Superior temporal gyrus (tissue), 1 donor: ENCODE measurements around the gene ANAPC2.

Experiments used
- DNase-seq: peaks from one replicate; pipeline ENCODE4 v3.0.0-alpha.2; 2016; ENCODE audit errors: extremely low spot score

ANAPC2 gene

DNA sequence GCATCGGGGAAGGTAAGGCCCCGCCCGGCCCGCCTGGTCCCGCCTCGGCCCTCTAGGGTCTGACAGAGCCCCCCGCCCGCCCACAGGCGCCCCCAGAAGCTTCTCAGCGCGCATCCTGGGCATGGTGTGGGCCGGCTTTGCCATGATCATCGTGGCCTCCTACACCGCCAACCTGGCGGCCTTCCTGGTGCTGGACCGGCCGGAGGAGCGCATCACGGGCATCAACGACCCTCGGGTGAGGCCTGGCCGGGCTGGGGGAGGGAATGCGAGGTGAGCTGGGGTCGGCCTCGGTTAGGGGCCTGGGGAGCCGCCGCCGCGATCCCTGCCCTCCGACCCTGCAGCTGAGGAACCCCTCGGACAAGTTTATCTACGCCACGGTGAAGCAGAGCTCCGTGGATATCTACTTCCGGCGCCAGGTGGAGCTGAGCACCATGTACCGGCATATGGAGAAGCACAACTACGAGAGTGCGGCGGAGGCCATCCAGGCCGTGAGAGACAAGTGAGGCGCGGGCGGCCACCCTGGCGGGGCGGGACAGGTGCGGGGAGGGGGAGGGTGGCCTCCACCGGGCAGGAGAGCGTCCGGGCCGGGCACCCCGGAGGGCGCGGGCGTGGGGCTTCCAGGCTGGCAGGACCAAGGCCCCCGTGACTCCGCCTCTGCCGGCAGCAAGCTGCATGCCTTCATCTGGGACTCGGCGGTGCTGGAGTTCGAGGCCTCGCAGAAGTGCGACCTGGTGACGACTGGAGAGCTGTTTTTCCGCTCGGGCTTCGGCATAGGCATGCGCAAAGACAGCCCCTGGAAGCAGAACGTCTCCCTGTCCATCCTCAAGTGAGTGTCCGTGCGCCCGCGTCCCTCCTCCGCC, 25.6 kb downstream of the ANAPC2 start:
- DNase-seq: no peak

DNA sequence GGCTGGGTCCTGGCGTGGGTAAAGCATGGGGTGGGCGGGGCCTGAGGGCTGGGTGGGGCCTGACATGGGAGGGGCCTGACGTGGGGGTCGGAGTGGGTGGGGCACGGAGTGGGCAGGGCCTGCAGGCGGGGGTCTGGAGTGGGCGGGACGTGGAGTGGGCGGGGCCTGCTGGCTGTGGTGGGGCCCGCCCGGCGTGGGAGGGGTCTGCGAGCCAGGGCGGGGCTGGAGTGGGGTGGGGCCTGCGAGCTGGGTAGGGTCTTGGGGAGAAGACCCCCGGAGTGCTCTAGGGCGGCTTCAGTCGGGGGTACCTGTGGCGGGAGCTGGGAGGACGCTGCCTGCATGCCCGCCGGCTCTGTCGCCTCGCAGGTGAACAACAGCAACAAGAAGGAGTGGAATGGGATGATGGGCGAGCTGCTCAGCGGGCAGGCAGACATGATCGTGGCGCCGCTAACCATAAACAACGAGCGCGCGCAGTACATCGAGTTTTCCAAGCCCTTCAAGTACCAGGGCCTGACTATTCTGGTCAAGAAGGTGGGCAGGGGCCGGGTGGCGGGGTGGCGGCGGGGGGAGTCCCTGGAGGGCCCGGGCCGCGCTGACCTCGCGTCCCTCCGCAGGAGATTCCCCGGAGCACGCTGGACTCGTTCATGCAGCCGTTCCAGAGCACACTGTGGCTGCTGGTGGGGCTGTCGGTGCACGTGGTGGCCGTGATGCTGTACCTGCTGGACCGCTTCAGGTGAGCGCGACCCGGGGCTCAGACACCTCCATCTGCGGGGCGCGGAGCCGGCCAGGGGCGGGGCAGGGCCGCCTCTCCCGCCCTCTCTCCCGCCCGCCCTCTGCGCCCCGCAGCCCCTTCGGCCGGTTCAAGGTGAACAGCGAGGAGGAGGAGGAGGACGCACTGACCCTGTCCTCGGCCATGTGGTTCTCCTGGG, 26.5 kb downstream of the ANAPC2 start:
- DNase-seq: no peak

DNA sequence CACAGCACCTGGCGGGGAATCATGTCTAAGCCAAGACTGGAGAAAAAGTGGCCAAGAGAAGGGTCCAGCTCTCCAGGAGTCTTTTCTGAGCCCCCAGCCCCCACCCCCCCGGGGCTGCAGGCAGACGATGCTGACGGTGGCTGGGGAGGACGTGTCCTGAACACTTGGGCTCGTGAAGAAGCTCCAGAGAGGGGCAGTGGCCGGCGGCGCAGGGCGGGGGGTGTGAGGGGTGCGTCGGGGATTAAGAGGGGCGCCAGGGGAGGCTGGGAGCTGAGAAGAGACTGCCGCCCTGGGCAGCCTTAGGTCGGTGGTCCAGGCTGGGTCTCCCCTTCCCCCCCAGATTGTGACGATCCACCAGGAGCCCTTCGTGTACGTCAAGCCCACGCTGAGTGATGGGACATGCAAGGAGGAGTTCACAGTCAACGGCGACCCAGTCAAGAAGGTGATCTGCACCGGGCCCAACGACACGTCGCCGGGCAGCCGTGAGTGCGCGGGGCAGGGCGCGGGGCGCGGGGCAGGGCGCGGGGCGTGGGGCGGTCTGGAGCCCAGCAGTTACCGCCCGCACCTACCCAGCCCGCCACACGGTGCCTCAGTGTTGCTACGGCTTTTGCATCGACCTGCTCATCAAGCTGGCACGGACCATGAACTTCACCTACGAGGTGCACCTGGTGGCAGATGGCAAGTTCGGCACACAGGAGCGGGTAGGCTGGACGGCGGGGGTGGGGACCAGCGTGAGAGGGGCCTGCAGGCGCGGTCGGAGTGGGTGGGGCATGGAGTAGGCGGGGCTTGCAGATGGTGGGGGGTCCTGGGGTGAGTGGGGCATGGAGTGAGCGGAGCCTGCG, 27.4 kb downstream of the ANAPC2 start:
- no peak for DNase-seq

DNA sequence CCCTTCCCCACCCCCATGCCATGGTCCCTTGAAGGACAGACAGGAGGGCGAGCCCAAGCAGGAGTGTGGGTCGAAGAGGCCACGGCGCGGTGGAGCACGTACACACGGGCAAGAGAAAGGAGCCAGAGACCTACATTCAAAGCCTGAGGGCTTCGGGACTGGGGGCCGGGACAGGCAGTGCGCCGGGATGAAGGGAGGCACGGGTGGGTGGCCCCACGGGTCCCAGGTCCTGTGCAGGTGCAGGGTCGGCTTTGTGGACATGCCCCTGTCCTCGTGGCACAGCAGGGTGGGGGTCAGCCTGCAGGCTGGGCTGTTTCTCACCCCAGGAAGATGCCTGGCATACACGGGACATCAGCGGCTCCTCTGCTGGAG, 28.3 kb downstream of the ANAPC2 start:
- no peak for DNase-seq

DNA sequence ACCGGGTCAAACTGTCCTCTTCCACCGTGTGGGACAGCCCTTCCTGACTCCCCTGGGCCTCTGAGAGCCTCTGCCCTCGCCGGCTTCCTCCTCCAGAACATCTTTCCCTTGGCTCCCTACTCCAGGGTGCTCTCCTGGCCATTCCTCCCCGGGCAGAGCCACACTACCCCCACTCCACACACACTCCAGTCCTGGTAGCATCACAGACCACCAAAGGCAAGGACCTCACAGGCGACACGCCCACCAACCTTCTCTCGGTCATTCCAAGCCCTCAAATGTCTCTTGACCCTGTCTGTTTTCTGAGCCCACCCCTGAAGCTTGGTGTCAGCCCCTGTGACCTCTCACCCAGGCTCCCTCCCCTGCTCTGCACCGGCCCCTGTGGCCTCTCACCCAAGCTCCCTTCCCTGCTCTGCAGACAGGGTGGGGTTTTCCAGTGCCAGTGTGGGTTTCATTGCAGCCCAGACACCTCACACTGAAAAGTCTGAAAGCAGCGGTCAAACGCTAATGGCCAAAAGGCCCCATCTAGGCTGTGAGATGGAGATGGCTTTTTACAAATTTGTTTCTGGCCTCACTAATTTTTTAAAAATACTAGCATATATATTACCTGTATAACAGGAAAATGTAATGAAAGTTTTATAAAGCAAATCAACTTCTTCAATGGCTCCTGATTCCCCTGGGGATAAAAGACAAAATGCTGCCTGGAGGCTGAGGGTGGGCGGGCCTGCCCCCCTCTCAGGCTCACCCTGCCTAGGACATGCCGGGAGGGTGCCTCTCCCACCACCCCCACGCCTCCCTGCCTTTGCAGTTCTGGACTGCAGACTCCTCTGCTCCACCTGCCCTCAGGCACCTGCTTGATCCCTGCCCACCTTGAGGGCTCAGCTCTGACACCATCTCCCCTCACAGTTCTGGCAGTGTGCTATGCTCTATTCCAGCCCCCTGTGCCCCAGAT, 29.0 kb downstream of the ANAPC2 start:
- no peak for DNase-seq

DNA sequence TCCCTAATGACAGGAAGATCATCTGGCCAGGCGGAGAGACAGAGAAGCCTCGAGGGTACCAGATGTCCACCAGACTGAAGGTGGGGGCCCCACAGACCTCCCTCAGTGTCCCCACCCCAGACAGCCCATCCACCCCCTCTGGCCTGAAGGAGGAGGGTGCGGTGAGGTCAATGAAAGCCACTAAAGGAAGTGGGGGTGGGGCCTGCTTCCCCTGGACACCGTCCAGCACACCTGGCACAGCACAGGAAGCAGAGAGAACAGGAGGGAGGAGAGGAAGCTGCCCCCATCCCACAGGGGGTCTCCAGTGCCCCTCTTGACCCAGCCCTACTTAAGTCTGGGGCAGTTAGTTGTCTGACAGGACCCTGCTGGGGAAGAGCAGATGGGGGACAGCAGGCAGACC, 29.7 kb downstream of the ANAPC2 start:
- DNase-seq: no peak

DNA sequence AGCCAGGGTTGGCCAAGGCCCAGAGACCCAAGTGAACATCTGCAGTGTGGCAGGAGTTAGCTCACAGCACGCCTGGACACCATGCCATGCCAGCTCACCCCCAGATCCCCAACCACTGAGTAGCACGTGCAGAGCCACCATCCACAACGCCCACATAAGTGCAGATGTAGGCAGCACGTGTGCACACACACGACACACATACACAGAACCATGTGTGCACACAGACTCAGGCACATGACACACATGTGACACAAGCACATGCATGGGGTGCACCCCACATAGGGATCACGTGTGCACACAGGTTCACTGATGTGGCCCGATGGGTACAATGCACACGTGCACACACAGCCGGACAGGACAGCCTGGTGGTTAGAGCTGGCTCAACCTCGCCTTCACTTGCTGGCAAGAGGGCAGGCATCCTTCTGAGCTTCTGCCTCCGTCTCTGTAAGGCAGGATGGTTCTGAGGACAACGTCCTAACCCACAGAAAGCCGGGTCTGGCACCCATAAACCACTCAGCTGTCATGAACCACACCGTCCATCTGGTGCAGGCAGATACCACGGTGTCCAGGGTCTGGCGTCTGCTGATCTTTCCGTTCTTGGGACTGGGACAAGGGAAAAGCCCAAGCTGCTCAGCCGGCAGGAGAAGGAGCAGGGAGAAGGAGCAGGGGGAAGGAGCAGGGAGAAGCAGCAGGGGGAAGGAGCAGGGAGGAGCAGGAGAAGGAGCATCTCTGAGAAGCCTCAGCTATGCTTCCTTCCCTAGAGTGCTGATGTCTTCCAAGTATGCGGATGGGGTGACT, 30.5 kb downstream of the ANAPC2 start:
- DNase-seq: no peak

DNA sequence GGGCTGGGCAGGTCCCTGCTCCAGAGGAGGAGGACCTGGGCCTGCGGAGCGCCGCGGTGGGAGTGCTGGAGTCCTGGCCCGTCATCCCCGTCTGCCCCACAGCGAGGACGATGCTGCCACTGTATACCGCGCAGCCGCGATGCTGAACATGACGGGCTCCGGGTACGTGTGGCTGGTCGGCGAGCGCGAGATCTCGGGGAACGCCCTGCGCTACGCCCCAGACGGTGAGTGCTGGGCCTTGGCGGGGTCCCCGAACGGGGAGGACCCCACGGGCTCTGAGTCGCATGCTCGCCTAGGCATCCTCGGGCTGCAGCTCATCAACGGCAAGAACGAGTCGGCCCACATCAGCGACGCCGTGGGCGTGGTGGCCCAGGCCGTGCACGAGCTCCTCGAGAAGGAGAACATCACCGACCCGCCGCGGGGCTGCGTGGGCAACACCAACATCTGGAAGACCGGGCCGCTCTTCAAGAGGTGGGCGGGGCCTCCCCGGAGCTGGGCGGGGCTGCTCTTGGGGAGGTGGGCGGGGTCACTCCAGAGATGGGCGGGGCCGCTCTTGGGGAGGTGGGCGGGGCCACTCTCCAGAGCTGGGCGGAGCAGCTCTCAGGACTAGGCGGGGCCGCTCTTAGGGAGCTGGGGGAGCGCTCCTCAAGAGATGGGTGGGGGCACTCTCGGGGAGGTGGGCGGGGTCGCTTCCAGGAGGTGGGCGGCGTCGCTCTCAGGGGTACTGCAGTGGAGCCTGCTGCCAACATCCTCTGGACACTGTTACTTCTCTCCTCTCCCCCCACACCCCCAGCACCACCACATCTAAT, 31.6 kb downstream of the ANAPC2 start:
- DNase-seq: no peak

DNA sequence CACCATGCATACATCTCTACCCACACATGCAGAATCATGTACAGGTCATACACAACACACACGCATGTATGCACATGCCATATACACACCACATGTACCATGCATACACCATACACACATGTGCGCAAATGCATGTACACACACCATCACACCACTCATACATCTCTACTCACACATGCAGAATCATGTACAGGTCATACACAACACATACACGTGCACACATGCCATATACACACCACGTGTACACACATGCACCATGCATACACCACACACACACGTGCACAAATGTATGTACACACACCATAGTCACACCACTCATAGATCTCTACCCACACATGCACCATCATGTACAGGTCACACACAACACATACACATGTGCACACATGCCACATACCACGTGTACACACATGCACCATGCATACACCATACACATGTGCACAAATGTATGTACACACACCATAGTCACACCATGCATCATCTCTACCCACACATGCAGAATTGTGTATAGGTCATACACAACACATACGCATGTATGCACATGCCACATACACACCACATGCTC, 35.4 kb downstream of the ANAPC2 start:
- DNase-seq: no peak

DNA sequence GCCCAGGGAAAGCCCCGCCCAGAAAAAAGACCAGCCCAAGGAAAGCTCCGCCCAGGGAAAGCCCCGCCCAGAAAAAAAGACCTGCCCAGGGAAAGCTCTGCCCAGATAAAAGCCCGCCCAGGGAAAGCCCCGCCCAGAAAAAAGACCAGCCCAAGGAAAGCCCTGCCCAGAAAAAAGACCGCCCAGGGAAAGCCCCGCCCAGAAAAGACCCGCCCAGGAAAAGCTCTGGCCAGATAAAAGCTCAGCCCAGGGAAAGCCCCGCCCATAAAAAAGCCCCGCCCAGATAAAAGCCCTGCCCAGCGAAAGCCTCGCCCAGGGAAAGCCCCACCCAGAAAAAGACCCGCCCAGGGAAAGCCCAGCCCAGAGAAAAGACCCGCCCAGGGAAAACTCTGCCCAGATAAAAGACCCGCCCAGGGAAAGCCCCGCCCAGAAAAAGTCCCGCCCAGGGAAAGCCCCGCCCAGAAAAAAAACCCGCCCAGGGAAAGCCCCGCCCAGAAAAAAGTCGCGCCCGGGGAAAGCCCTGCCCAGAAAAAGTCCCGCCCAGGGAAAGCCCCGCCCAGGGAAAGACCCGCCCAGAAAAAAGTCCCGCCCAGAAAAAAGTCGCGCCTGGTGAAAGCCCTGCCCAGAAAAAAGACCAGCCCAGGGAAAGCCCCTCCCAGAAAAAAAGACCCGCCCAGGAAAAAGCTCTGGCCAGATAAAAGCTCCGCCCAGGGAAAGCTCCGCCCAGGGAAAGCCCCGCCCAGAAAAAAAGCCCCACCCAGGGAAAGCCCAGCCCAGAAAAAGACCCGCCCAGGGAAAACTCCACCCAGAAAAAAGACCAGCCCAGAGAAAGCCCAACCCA, 37.5 kb downstream of the ANAPC2 start:
- DNase-seq: no peak

DNA sequence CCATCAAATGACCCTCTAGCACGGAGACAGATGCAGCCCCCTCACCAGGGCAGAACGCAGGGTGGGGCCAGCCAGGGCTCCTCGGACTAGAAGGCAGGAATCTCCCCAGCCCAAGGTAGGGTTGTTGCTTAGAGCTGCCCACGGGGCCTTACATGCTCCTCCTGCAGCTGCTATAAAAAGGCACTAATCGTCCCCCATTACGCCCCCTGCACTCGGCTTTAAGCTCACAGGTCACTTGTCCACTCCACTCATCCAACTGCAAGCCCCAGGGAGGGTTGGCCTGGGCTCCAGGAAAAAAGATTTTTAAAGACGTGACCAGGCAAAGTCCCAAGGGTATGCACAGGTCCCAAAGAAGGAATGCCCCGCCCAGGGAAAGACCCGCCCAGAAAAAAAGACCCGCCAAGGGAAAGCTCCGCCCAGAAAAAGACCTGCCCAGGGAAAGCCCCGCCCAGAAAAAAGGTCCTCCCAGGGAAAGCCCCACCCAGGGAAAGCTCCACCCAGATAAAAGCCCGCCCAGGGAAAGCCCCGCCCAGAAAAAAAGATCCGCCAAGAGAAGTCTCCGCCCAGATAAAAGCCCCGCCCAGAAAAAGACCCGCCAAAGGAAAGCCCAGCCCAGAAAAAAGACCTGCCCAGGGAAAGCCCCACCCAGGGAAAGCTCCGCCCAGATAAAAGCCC, 38.3 kb downstream of the ANAPC2 start:
- DNase-seq: no peak

DNA sequence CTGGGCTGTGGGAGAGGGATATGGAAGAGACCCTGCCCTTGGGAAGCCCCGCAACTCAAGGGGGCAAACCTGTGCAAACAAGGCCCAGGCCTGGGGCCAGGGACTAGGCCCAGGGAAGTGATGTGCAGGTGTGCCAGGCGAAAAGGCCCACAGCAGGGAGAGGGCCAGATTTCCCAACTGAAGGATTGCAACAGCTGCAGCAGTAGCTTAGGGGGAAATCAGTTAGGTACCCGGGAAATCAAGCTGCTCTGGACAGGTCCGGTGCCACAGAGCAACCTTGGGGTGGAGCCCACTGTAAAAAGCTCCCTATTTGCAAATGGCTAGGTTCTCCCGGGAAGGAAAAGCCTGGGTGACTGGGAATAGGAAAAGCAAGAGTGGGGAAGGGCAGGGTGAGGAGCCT, 39.0 kb downstream of the ANAPC2 start:
- no peak for DNase-seq

DNA sequence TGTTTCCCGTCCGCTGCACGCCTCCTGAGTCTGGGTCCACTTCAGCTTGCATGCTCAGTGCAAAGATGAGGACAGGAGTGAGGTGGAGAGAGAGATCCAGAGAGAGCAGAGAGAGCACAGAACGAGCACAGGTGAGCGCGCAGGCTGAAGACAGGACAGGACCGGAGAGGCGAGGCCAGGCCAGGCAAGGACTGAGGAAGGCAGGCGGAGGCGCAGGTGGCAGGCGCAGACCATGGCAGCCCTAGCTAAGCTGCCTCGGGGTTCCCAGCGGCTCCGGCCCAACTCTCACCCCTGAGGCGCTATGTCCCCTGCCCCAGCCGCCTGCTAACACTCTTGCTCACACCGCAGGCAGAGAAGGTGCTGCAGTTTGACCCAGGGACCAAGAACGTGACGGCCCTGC, 39.7 kb downstream of the ANAPC2 start:
- no peak for DNase-seq

DNA sequence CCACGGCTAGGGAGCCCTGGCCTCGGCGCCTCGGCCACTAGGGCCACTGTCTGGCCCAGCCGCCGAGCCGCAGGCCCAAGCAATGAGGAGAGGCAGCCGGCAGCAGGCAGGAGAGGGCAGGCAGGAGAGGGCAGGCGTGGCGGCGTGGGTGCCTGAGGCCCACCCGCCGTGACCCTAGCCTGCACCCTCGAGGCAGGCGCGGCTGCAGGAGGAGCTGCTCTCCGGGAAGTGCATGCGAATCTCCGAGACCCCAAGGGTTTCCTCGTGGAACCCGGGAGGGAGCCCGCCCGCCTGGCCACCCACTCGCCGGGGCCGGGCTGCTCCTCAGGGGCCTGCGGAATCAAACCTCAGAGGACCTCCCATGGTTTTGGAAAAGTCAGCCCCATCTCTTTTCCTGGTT, 40.1 kb downstream of the ANAPC2 start:
- DNase-seq: no peak

DNA sequence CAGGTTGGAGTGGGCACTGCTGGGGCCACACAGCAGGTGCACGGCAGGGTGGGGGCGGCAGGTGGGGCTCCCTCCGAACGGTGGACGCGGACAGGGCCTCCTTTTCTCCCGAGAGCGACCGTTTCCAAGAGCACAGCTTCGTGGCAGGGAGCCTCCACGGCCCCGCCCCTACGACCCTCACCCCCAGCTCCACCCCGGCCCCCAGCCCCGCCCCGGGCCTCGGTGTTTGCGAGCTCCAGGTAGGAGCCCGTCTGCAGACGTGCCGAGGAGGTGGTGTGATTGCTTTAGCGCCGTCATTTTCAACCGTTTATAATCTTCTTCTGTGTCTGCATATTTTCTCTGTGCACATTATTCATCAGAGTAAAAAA, 40.6 kb downstream of the ANAPC2 start:
- DNase-seq: no peak

DNA sequence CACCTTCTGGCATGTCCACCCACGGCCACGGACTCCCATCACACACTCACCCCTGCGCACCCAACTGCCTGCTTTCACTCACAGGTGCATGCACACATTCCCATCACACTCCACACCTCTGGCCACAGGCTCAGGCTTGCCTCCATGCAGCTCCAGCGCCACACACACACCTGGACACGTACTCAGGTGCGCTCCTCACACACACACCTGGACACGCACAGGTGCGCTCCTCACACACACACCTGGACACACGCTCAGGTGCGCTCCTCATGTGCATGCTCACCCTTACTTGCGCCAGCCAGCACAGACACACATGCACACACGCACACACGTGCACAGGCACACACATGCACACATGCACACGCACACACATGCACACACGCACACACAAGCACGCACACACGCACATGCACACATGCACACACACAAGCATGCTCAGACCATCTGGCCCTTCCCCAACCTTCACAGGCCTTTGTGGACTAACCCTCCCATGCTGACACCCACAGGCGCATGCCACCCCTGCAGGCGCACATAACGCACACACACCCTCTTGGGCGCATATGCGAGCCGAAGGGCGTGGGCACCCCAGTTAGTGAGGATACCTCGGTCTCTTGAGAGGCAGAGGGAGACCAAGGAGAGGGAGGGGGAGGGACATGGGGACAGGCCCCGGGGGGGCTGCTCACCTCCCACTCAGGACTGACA, 41.1 kb downstream of the ANAPC2 start:
- no peak for DNase-seq

DNA sequence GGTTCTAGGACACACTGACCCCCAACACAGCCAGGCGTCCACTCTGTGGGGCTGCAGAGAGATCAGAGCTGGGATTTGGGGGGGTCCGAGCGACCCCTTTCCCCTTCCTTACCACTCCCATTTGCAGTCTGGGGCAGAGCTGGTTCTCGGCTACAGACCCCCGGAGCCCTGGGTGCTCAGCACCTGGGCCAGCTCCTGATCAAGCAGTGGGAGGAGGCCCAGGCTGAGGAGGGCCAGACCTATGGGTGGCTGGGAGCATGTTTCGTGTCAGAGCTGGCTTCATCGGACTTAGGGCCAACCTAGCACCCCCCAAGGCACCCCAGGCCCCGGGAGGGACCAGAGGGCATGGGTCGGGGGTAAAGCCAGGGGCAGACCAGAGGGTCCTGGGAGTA, 41.8 kb downstream of the ANAPC2 start:
- DNase-seq: no peak
